PC-9 (cell line): Measurements from ENCODE around the gene PGPEP1. TPM values are rescaled to one million over a fixed set of nuclear protein-coding genes. Genes with fewer than 3 reads are reported as not detected.

ENCODE experiments used
- BruUV-seq: library from RNA; stranded (reverse); fragments of 400-500 nt; replicated peaks from 2 replicates; lab custom pipeline; 2021; lab: Mats Ljungman, UMichigan
- CTCF ChIA-PET: fragments of 300-600 bp; sonication (Branson Sonifier 250); formaldehyde crosslinking; loops from one replicate; lab custom pipeline; 2022; ENCODE audit warnings: antibody characterized with exemption; lab: Charles Lee
- POLR2A ChIA-PET: fragments of 300-600 bp; sonication (Branson Sonifier 250); formaldehyde crosslinking; loops from one replicate; lab custom pipeline; 2022; ENCODE audit warnings: antibody characterized with exemption; ENCODE audit not compliant: unreplicated experiment; lab: Charles Lee
- DNase-seq, 2 experiments: peaks; one replicate each; pipeline versions ENCODE4 v3.0.0 to v3.0.0-alpha.2; 2015 to 2022; ENCODE audit warnings: mixed read lengths in 1 of 2
- H2AFZ ChIP-seq: fragments of 200-600 bp; sonication (generic); 2 replicates; pipeline ENCODE4 v1.8.1; 2017; ENCODE audit warnings: antibody characterized with exemption
- H3F3A ChIP-seq: fragments of 200-600 bp; sonication (generic); 2 replicates; pipeline ENCODE4 v1.8.1; 2017; ENCODE audit warnings: antibody characterized with exemption, mild to moderate bottlenecking, low read depth; ENCODE audit not compliant: insufficient read depth
- H3K27ac ChIP-seq: fragments of 200-600 bp; sonication (generic); 2 replicates; pipeline ENCODE4 v1.6.1; 2016; ENCODE audit warnings: mixed run types
- H3K27me3 ChIP-seq: fragments of 200-600 bp; sonication (generic); 2 replicates; pipeline ENCODE4 v1.6.1; 2016; ENCODE audit warnings: low read depth, mixed run types; ENCODE audit not compliant: insufficient read depth
- H3K36me3 ChIP-seq: fragments of 200-600 bp; sonication (generic); 2 replicates; pipeline ENCODE4 v1.6.1; 2016; ENCODE audit warnings: low read depth, mixed run types
- H3K4me1 ChIP-seq: fragments of 200-600 bp; sonication (generic); replicated peaks from 2 replicates; pipeline ENCODE4 v1.6.1; 2016; ENCODE audit warnings: mixed run types; ENCODE audit not compliant: insufficient read depth
- H3K4me2 ChIP-seq: fragments of 200-600 bp; sonication (generic); 2 replicates; pipeline ENCODE4 v1.6.1; 2017; ENCODE audit warnings: mixed run types
- H3K4me3 ChIP-seq: fragments of 200-600 bp; sonication (generic); 2 replicates; pipeline ENCODE4 v1.6.1; 2016; ENCODE audit warnings: mixed run types
- H3K79me2 ChIP-seq: fragments of 200-600 bp; sonication (generic); 2 replicates; pipeline ENCODE4 v1.6.1; 2017; ENCODE audit warnings: low read depth, mixed run types
- H3K9me2 ChIP-seq: fragments of 200-600 bp; sonication (generic); 2 replicates; pipeline ENCODE4 v1.8.1; 2017; ENCODE audit warnings: mild to moderate bottlenecking; ENCODE audit not compliant: insufficient read depth
- H3K9me3 ChIP-seq: fragments of 200-600 bp; sonication (generic); 2 replicates; pipeline ENCODE4 v1.8.1; 2016; ENCODE audit warnings: low read depth; ENCODE audit not compliant: insufficient read depth
- H4K20me1 ChIP-seq: fragments of 200-600 bp; sonication (generic); 2 replicates; pipeline ENCODE4 v1.8.1; 2017; ENCODE audit not compliant: insufficient read depth
- CTCF ChIP-seq: fragments of 200-600 bp; sonication (generic); conservative IDR thresholded peaks from 2 replicates; pipeline ENCODE4 v1.6.1; 2017; ENCODE audit warnings: mixed run types, antibody characterized with exemption, mild to moderate bottlenecking, moderate library complexity
- EZH2 ChIP-seq: fragments of 200-600 bp; sonication (generic); IDR thresholded peaks from 2 replicates; pipeline ENCODE4 v1.8.0; 2017; ENCODE audit warnings: antibody characterized with exemption, low read depth
- intact Hi-C: fragments of 100-400 bp; cut with micrococcal nuclease; formaldehyde crosslinking; loops from one replicate; pipeline ENCODE4 v1.10.0; 2022; ENCODE audit not compliant: unreplicated experiment
- total RNA-seq: library from RNA; stranded (reverse); gene quantifications from 2 replicates; pipeline ENCODE4 v1.2.3, GENCODE V29; 2021

The PGPEP1 gene
- total RNA-seq, 1 experiment from 2014 or later: 53.6 TPM

GRCh38 chr19:18311502-18312091, 28.8 kb upstream of the PGPEP1 start:
- peaks cover 14% of the 10 kb centered on the region; the same call in 1 of the 2 replicates for H4K20me1 ChIP-seq
- no peaks in the 10 kb centered on the region for H3K9me2 ChIP-seq
- H3K4me2 ChIP-seq: no peak overlapping the region
- H3K9me3 ChIP-seq: no peaks in the 10 kb centered on the region
- DNase-seq: no peak
- CTCF ChIA-PET: no interaction called here
- H3K4me1 ChIP-seq: no peaks in the 10 kb centered on the region
- POLR2A ChIA-PET: interaction anchor here (0.6 to 0.7 kb wide), 2 partner anchors 10 to 30 kb away, joined by 3 read pairs; partner anchors contain the start of gene JUND
- no peak overlapping the region for H3K27ac ChIP-seq
- peaks cover 24% of the 10 kb centered on the region; the same call in 1 of the 2 replicates for H3F3A ChIP-seq
- TF ChIP-seq CTCF (no peak), EZH2 (no peak)
- BruUV-seq: no TSS peak
- H3K4me3 ChIP-seq: no peak overlapping the region
- H3K27me3 ChIP-seq: no peaks in the 10 kb centered on the region
- H3K79me2 ChIP-seq: peaks cover 22% of the 10 kb centered on the region
- intact Hi-C loops: no loop called here
- H2AFZ ChIP-seq: no peak overlapping the region
- peaks cover 20% of the 10 kb centered on the region for H3K36me3 ChIP-seq

- ChIA-PET POLR2A (no interaction called here), CTCF (no interaction called here)
- Histone ChIP-seq H2AFZ (no peak overlapping the region), H4K20me1 (peaks cover 14% of the 10 kb centered on the region; the same call in 1 of the 2 replicates), H3F3A (peaks cover 18% of the 10 kb centered on the region; the same call in 1 of the 2 replicates), H3K27me3 (no peaks in the 10 kb centered on the region), H3K4me3 (no peak overlapping the region), H3K36me3 (peaks cover 20% of the 10 kb centered on the region), H3K4me1 (no peaks in the 10 kb centered on the region), H3K4me2 (no peak overlapping the region), H3K9me2 (no peaks in the 10 kb centered on the region), H3K27ac (no peak overlapping the region), H3K9me3 (no peaks in the 10 kb centered on the region), H3K79me2 (peaks cover 23% of the 10 kb centered on the region)
- BruUV-seq: no TSS peak
- no peak for TF ChIP-seq CTCF
- no peak for TF ChIP-seq EZH2
- intact Hi-C loops: no loop called here
- DNase-seq: no peak
These were observed 28.3 kb upstream of the PGPEP1 start for GRCh38 chr19:18312092-18312534.

- no peaks in the 10 kb centered on the region for H3K9me2 ChIP-seq
- DNase-seq: no peak
- intact Hi-C loops: no loop called here
- H3K79me2 ChIP-seq: peaks cover 33% of the 10 kb centered on the region
- ChIA-PET CTCF (no interaction called here), POLR2A (no interaction called here)
- H4K20me1 ChIP-seq: peaks cover 14% of the 10 kb centered on the region; the same call in 1 of the 2 replicates
- no peak overlapping the region for H3K4me2 ChIP-seq
- H3K9me3 ChIP-seq: no peaks in the 10 kb centered on the region
- no peak overlapping the region for H3K4me3 ChIP-seq
- TF ChIP-seq CTCF (no peak), EZH2 (no peak)
- peaks cover 20% of the 10 kb centered on the region for H3K36me3 ChIP-seq
- no peaks in the 10 kb centered on the region for H3K4me1 ChIP-seq
- H2AFZ ChIP-seq: no peak overlapping the region
- BruUV-seq: no TSS peak
- peaks cover 10% of the 10 kb centered on the region; the same call in 1 of the 2 replicates for H3F3A ChIP-seq
- H3K27ac ChIP-seq: no peak overlapping the region
- no peaks in the 10 kb centered on the region for H3K27me3 ChIP-seq
These were observed 27.0 kb upstream of the PGPEP1 start for GRCh38 chr19:18313398-18313797.
